Ishikawa (cell line): ENCODE results near the gene TRIM56.

ENCODE experiments used
- CEBPB ChIP-seq: IDR thresholded peaks from 2 replicates; pipeline ENCODE4 v1.6.1; 2012
- CREB1 ChIP-seq: IDR thresholded peaks from 2 replicates; pipeline ENCODE4 v1.6.1; 2012; ENCODE audit warnings: low read depth
- EGR1 ChIP-seq: IDR thresholded peaks from 2 replicates; pipeline ENCODE4 v1.6.1; 2012
- EP300 ChIP-seq: IDR thresholded peaks from 2 replicates; pipeline ENCODE4 v1.6.1; 2012; ENCODE audit warnings: borderline replicate concordance
- FOXM1 ChIP-seq: IDR thresholded peaks from 2 replicates; pipeline ENCODE4 v1.6.1; 2012; ENCODE audit warnings: low read depth, borderline replicate concordance
- NFIC ChIP-seq: IDR thresholded peaks from 2 replicates; pipeline ENCODE4 v1.6.1; 2012
- RAD21 ChIP-seq: IDR thresholded peaks from 2 replicates; pipeline ENCODE4 v1.6.1; 2012; ENCODE audit warnings: low read depth
- REST ChIP-seq: IDR thresholded peaks from 2 replicates; pipeline ENCODE4 v1.6.1; 2012; ENCODE audit warnings: low read depth, mild to moderate bottlenecking
- TAF1 ChIP-seq: IDR thresholded peaks from 2 replicates; pipeline ENCODE4 v1.6.1; 2012; ENCODE audit warnings: low read depth, mild to moderate bottlenecking
- TCF12 ChIP-seq: IDR thresholded peaks from 2 replicates; pipeline ENCODE4 v1.6.1; 2012; ENCODE audit warnings: low read depth
- USF1 ChIP-seq: IDR thresholded peaks from 2 replicates; pipeline ENCODE4 v1.6.1; 2012
- YY1 ChIP-seq: IDR thresholded peaks from 2 replicates; pipeline ENCODE4 v1.6.1; 2012; ENCODE audit warnings: low read depth
- TF ChIP-seq, protein P1 (sequence below): IDR thresholded peaks from 2 replicates; pipeline ENCODE4 v1.6.1; 2012

DNA sequence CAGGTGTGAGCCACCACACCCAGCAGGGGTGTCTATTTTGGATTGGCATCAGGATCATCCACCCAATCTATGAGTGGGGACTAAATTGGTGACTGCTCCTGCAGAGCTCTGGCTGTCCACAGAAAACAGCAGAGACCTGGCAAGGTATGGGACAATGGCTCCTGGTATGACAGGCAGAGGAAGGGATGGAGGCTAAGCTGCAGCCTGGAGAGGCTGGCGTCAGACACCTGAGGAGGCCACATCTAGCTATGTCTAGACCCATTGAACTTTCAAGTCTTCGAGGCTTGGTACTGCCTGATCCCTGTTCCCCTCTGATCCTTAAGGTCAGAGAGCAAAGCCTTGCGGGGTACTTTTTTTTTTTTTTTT is 38.4 kb downstream of the TRIM56 start:
- no peak for TF ChIP-seq TCF12
- TF ChIP-seq FOXM1: no peak
- TF ChIP-seq TAF1: no peak
- TF ChIP-seq, protein P1, sequence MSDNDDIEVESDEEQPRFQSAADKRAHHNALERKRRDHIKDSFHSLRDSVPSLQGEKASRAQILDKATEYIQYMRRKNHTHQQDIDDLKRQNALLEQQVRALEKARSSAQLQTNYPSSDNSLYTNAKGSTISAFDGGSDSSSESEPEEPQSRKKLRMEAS: no peak
- TF ChIP-seq EP300: no peak
- no peak for TF ChIP-seq USF1
- TF ChIP-seq RAD21: no peak
- TF ChIP-seq CREB1: no peak
- TF ChIP-seq REST: no peak
- TF ChIP-seq CEBPB: no peak
- no peak for TF ChIP-seq NFIC
- no peak for TF ChIP-seq YY1
- TF ChIP-seq EGR1: no peak
